ENCODE results near the gene ASTN1.

ASTN1 gene

GRCh38 chr1:177010211-177010825, 154.2 kb downstream of the ASTN1 start:
- DNase-seq (ENCODE audit: extremely low read depth, insufficient read length) = no peak
- Histone ChIP-seq H3K4me3 (replicated peaks; ENCODE audit: low read depth, low read length) (no peak overlapping the region), H3K36me3 (ENCODE audit: control insufficient read depth, insufficient read depth, low read length) (no peaks in the 10 kb centered on the region), H3K27me3 (replicated peaks; ENCODE audit: control insufficient read depth, insufficient read depth, low read length) (no peaks in the 10 kb centered on the region)
- no peak for TF ChIP-seq CTCF (IDR thresholded peaks at IDR 0.05; ENCODE audit: insufficient read depth, low read length, poor library complexity, severe bottlenecking)

- H3K4me3 ChIP-seq (replicated peaks; ENCODE audit: low read depth, low read length) = no peak overlapping the region
- no peak for TF ChIP-seq CTCF (IDR thresholded peaks at IDR 0.05; ENCODE audit: insufficient read depth, low read length, poor library complexity, severe bottlenecking)
- H3K36me3 ChIP-seq (ENCODE audit: control insufficient read depth, insufficient read depth, low read length) = no peaks in the 10 kb centered on the region
- H3K27me3 ChIP-seq (replicated peaks; ENCODE audit: control insufficient read depth, insufficient read depth, low read length) = no peaks in the 10 kb centered on the region
- no peak for DNase-seq (ENCODE audit: extremely low read depth, insufficient read length)
Measured at GRCh38 chr1:177008653-177009052, 155.9 kb downstream of the ASTN1 start.

GRCh38 chr1:177007437-177008161, 156.9 kb downstream of the ASTN1 start:
- no peak for TF ChIP-seq CTCF (IDR thresholded peaks at IDR 0.05; ENCODE audit: insufficient read depth, low read length, poor library complexity, severe bottlenecking)

GRCh38 chr1:177002891-177003290, 161.6 kb downstream of the ASTN1 start:
- no peak overlapping the region for H3K4me3 ChIP-seq (replicated peaks; ENCODE audit: low read depth, low read length)
- TF ChIP-seq CTCF (IDR thresholded peaks at IDR 0.05; ENCODE audit: insufficient read depth, low read length, poor library complexity, severe bottlenecking) = no peak
- no peaks in the 10 kb centered on the region for H3K36me3 ChIP-seq (ENCODE audit: control insufficient read depth, insufficient read depth, low read length)
- DNase-seq (ENCODE audit: extremely low read depth, insufficient read length) = no peak
- no peaks in the 10 kb centered on the region; the same call in 1 of the 2 replicates for H3K27me3 ChIP-seq (replicated peaks; ENCODE audit: control insufficient read depth, insufficient read depth, low read length)

More at GRCh38 chr1:177007437-177008161, 156.9 kb downstream of the ASTN1 start:
- no peaks in the 10 kb centered on the region for H3K27me3 ChIP-seq (replicated peaks; ENCODE audit: control insufficient read depth, insufficient read depth, low read length)
- no peak overlapping the region for H3K4me3 ChIP-seq (replicated peaks; ENCODE audit: low read depth, low read length)
- no peaks in the 10 kb centered on the region for H3K36me3 ChIP-seq (ENCODE audit: control insufficient read depth, insufficient read depth, low read length)
- no peak for DNase-seq (ENCODE audit: extremely low read depth, insufficient read length)

GRCh38 chr1:177001556-177001955, 163.0 kb downstream of the ASTN1 start:
- TF ChIP-seq CTCF (IDR thresholded peaks at IDR 0.05; ENCODE audit: insufficient read depth, low read length, poor library complexity, severe bottlenecking) = no peak
- Histone ChIP-seq H3K36me3 (ENCODE audit: control insufficient read depth, insufficient read depth, low read length) (no peaks in the 10 kb centered on the region), H3K4me3 (replicated peaks; ENCODE audit: low read depth, low read length) (no peak overlapping the region), H3K27me3 (replicated peaks; ENCODE audit: control insufficient read depth, insufficient read depth, low read length) (no peaks in the 10 kb centered on the region; the same call in 1 of the 2 replicates)
- no peak for DNase-seq (ENCODE audit: extremely low read depth, insufficient read length)

All from GM06990 (cell line).